ENCODE results near the gene TMCO2.

GRCh38 chr1:40226192-40226591 is 21.5 kb upstream of the TMCO2 start:
- TF ChIP-seq CTCF (IDR thresholded peaks at IDR 0.05 in 2 of 3, conservative IDR thresholded peaks at IDR 0.05 in 1 of 3; ENCODE audit: control insufficient read depth in 2 of 3, extremely low read depth in 1 of 3, insufficient read depth in 1 of 3, low read depth in 3 of 3, low read length in 3 of 3) (no peak), SREBF2 (IDR thresholded peaks at IDR 0.05; ENCODE audit: low read length) (no peak), EZH2 (IDR thresholded peaks at IDR 0.05; ENCODE audit: borderline replicate concordance, control insufficient read depth, low read depth, low read length) (no peak), SIN3A (IDR thresholded peaks at IDR 0.05; ENCODE audit: low read depth, low read length) (no peak), CHD1 (IDR thresholded peaks at IDR 0.05; ENCODE audit: low read depth, low read length) (no peak), CREM (IDR thresholded peaks at IDR 0.05; ENCODE audit: low read depth) (no peak), CHD2 (IDR thresholded peaks at IDR 0.05; ENCODE audit: borderline replicate concordance, low read depth, low read length) (no peak), POLR2A (IDR thresholded peaks at IDR 0.05; ENCODE audit: low read depth, low read length) (no peak), SUPT20H (IDR thresholded peaks at IDR 0.05; ENCODE audit: borderline replicate concordance, control insufficient read depth, low read depth, low read length) (no peak), RFX5 (IDR thresholded peaks at IDR 0.05; ENCODE audit: low read depth, low read length) (no peak)
- TF ChIP-seq, protein P1, sequence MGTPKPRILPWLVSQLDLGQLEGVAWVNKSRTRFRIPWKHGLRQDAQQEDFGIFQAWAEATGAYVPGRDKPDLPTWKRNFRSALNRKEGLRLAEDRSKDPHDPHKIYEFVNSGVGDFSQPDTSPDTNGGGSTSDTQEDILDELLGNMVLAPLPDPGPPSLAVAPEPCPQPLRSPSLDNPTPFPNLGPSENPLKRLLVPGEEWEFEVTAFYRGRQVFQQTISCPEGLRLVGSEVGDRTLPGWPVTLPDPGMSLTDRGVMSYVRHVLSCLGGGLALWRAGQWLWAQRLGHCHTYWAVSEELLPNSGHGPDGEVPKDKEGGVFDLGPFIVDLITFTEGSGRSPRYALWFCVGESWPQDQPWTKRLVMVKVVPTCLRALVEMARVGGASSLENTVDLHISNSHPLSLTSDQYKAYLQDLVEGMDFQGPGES (IDR thresholded peaks at IDR 0.05): no peak
